SK-N-SH (cell line): Measurements from ENCODE around the gene SLC25A18.

Experiments used
- FOXJ3 ChIP-seq: sonication (generic); formaldehyde crosslinking; IDR thresholded peaks from 2 replicates; pipeline ENCODE4 v1.5.1; 2020; ENCODE audit warnings: mild to moderate bottlenecking, missing genetic modification reagents
- GABPA ChIP-seq: IDR thresholded peaks from 2 replicates; pipeline ENCODE4 v1.4.0; 2012; ENCODE audit warnings: low read depth, mild to moderate bottlenecking
- NRF1 ChIP-seq: IDR thresholded peaks from 2 replicates; pipeline ENCODE4 v1.6.1; 2012; ENCODE audit warnings: low read depth, mild to moderate bottlenecking, low read length
- TF ChIP-seq, protein P1 (sequence below): fragments of 200-600 bp; sonication (generic); IDR thresholded peaks from 2 replicates; pipeline ENCODE4 v1.6.1; 2017; ENCODE audit warnings: antibody characterized with exemption, mild to moderate bottlenecking, moderate library complexity

- TF ChIP-seq, protein P1, sequence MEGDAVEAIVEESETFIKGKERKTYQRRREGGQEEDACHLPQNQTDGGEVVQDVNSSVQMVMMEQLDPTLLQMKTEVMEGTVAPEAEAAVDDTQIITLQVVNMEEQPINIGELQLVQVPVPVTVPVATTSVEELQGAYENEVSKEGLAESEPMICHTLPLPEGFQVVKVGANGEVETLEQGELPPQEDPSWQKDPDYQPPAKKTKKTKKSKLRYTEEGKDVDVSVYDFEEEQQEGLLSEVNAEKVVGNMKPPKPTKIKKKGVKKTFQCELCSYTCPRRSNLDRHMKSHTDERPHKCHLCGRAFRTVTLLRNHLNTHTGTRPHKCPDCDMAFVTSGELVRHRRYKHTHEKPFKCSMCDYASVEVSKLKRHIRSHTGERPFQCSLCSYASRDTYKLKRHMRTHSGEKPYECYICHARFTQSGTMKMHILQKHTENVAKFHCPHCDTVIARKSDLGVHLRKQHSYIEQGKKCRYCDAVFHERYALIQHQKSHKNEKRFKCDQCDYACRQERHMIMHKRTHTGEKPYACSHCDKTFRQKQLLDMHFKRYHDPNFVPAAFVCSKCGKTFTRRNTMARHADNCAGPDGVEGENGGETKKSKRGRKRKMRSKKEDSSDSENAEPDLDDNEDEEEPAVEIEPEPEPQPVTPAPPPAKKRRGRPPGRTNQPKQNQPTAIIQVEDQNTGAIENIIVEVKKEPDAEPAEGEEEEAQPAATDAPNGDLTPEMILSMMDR: no peak
- TF ChIP-seq GABPA (no peak), NRF1 (no peak), FOXJ3 (no peak)
Observed at GRCh38 chr22:17548010-17548755, 15.1 kb upstream of the SLC25A18 start.
